B cell (primary cell): ENCODE measurements around the gene SLC25A13. TPM values are rescaled to one million over a fixed set of nuclear protein-coding genes. Genes with fewer than 3 reads are reported as not detected.

Experiments used
- ATAC-seq: fragments of 200-7000 bp; cut with Tn5 transposase; one replicate; pipeline ENCODE4 v1.10.0; 2021; ENCODE audit warnings: low read depth, mild to moderate bottlenecking, moderate number of reproducible peaks, moderate library complexity
- CTCF ChIA-PET: fragments of 350-600 bp; sonication (Branson Sonifier 250); formaldehyde crosslinking; loops from one replicate; lab custom pipeline; 2021; ENCODE audit warnings: antibody characterized with exemption, inconsistent platforms; lab: Charles Lee
- POLR2A ChIA-PET: fragments of 350-600 bp; sonication (Branson Sonifier 250); formaldehyde crosslinking; loops from one replicate; lab custom pipeline; 2021; ENCODE audit warnings: antibody characterized with exemption; lab: Charles Lee
- DNase-seq: peaks from one replicate; pipeline ENCODE4 v3.0.0; 2013
- H2AFZ ChIP-seq: 2 replicates; pipeline ENCODE4 v1.6.1; 2012; ENCODE audit warnings: mild to moderate bottlenecking, low read depth, low read length; ENCODE audit not compliant: insufficient read depth, poor library complexity, severe bottlenecking
- H3K27ac ChIP-seq, 2 donors: 1 replicate in 1 of 2; 2 replicates in 1 of 2; pipeline ENCODE4 v1.5.1; 2012 to 2013; ENCODE audit warnings: low read length in 2 of 2, mild to moderate bottlenecking in 2 of 2, moderate library complexity in 1 of 2
- H3K27me3 ChIP-seq, 4 experiments: fragments of 200-600 bp in 1 of 4; sonication (generic) in 1 of 4; replicated peaks in 1 of 4; 1 replicate in 2 of 4; 2 replicates in 2 of 4; pipeline versions ENCODE4 v1.6.1 to v1.7.0; 2013 to 2016; ENCODE audit warnings: low read length in 3 of 4, mild to moderate bottlenecking in 2 of 4, mixed read lengths in 1 of 4, moderate library complexity in 1 of 4; ENCODE audit not compliant: insufficient read depth in 4 of 4, control insufficient read depth in 3 of 4; ENCODE audit errors: control extremely low read depth in 1 of 4
- H3K36me3 ChIP-seq, 2 experiments: replicated peaks in 1 of 2; 1 replicate in 1 of 2; 2 replicates in 1 of 2; pipeline versions ENCODE4 v1.6.1 to v1.7.1; 2013; ENCODE audit warnings: low read length in 1 of 2; ENCODE audit not compliant: insufficient read depth in 2 of 2, control insufficient read depth in 1 of 2; ENCODE audit errors: control extremely low read depth in 1 of 2, extremely low read depth in 1 of 2
- H3K4me1 ChIP-seq, 2 donors: fragments of 200-600 bp in 1 of 2; sonication (generic) in 1 of 2; 1 replicate in 1 of 2; 2 replicates in 1 of 2; pipeline versions ENCODE4 v1.5.1 to v1.6.1; 2013 to 2017; ENCODE audit warnings: low read length in 2 of 2; ENCODE audit not compliant: control insufficient read depth in 2 of 2, insufficient read depth in 2 of 2
- H3K4me2 ChIP-seq: replicated peaks from 2 replicates; pipeline ENCODE3; 2012; ENCODE audit warnings: mild to moderate bottlenecking, low read depth, low read length; ENCODE audit not compliant: poor library complexity, severe bottlenecking
- H3K4me3 ChIP-seq, 5 experiments: fragments of 200-600 bp in 1 of 5; sonication (generic) in 1 of 5; 1 replicate in 3 of 5; 2 replicates in 2 of 5; pipeline versions ENCODE4 v1.5.1 to v1.7.0; 2011 to 2016; ENCODE audit warnings: low read length in 4 of 5, mild to moderate bottlenecking in 4 of 5, low read depth in 2 of 5, control low read depth in 1 of 5, moderate library complexity in 1 of 5; ENCODE audit not compliant: insufficient read depth in 1 of 5; ENCODE audit errors: control extremely low read depth in 1 of 5, extremely low read depth in 1 of 5
- H3K79me2 ChIP-seq: fragments of 200-600 bp; sonication (generic); one replicate; pipeline ENCODE4 v1.6.0; 2016; ENCODE audit warnings: low read length; ENCODE audit not compliant: control insufficient read depth, insufficient read depth
- H3K9ac ChIP-seq: fragments of 200-600 bp; sonication (generic); 2 replicates; pipeline ENCODE4 v1.6.1; 2017; ENCODE audit warnings: mild to moderate bottlenecking, low read length, moderate library complexity
- H3K9me3 ChIP-seq, 3 donors: one replicate each; pipeline versions ENCODE4 v1.6.1 to v1.7.1; 2013; ENCODE audit warnings: low read length in 2 of 3; ENCODE audit not compliant: control insufficient read depth in 2 of 3, insufficient read depth in 1 of 3; ENCODE audit errors: control extremely low read depth in 1 of 3
- H4K20me1 ChIP-seq: 2 replicates; pipeline ENCODE4 v1.6.0; 2012; ENCODE audit warnings: mild to moderate bottlenecking, low read length; ENCODE audit not compliant: insufficient read depth, control insufficient read depth, poor library complexity, severe bottlenecking
- H3K27ac Mint-ChIP-seq: one replicate; pipeline ENCODE4 v1.8.0; 2021; ENCODE audit warnings: mixed read lengths
- H3K27me3 Mint-ChIP-seq: one replicate; pipeline ENCODE4 v1.8.0; 2021; ENCODE audit warnings: mixed read lengths
- H3K4me1 Mint-ChIP-seq: one replicate; pipeline ENCODE4 v1.8.0; 2021; ENCODE audit warnings: mixed read lengths
- H3K4me3 Mint-ChIP-seq: one replicate; pipeline ENCODE4 v1.8.0; 2021; ENCODE audit warnings: mixed read lengths
- H3K9me3 Mint-ChIP-seq: one replicate; pipeline ENCODE4 v1.8.0; 2022; ENCODE audit warnings: mixed read lengths; ENCODE audit not compliant: insufficient read depth
- CTCF ChIP-seq: fragments of 200-600 bp; IDR thresholded peaks from one replicate; pipeline ENCODE4 v1.8.0; 2022; ENCODE audit warnings: antibody characterized with exemption, mild to moderate bottlenecking
- EZH2 ChIP-seq: IDR thresholded peaks from 2 replicates; pipeline ENCODE4 v1.6.1; 2012; ENCODE audit warnings: borderline replicate concordance, low read depth, mild to moderate bottlenecking, moderate library complexity, low read length; ENCODE audit not compliant: insufficient read depth, poor library complexity, severe bottlenecking
- WGBS: methylation state at CpG from one replicate; pipeline ENCODE4 v1.1.5; 2013; ENCODE audit warnings: missing lambda C conversion rate; ENCODE audit not compliant: insufficient coverage; 5-methylcytosine and 5-hydroxymethylcytosine counted together
- intact Hi-C: fragments of 100-400 bp; cut with micrococcal nuclease; formaldehyde crosslinking; loops from one replicate; pipeline ENCODE4 v1.10.0; 2022
- polyA plus RNA-seq: library from polyadenylated mRNA; depleted of rRNA; stranded (reverse); fragments of >200 nt; gene quantifications from 2 replicates; pipeline ENCODE4 v1.2.3, GENCODE V29; 2012
- total RNA-seq, 2 donors: library from RNA; stranded (reverse); fragments of 120-200 nt in 1 of 2; gene quantifications; 1 replicate in 1 of 2; 2 replicates in 1 of 2; pipeline versions ENCODE4 v1.2.3 to v1.2.4, GENCODE V29; 2013 to 2022

The SLC25A13 gene
- total and polyA plus RNA-seq, 2 donors (not counting 1 experiment from before 2014, with no cell fraction given) = 12.5 to 30.9 TPM

- CTCF ChIA-PET = no interaction called here
- H3K9me3 Mint-ChIP-seq = no peaks in the 10 kb centered on the region
- 95% methylated on average over 2 of the region's 2 CpGs for WGBS
Observed at GRCh38 chr7:96184783-96185182, 137.1 kb downstream of the SLC25A13 start.

DNA sequence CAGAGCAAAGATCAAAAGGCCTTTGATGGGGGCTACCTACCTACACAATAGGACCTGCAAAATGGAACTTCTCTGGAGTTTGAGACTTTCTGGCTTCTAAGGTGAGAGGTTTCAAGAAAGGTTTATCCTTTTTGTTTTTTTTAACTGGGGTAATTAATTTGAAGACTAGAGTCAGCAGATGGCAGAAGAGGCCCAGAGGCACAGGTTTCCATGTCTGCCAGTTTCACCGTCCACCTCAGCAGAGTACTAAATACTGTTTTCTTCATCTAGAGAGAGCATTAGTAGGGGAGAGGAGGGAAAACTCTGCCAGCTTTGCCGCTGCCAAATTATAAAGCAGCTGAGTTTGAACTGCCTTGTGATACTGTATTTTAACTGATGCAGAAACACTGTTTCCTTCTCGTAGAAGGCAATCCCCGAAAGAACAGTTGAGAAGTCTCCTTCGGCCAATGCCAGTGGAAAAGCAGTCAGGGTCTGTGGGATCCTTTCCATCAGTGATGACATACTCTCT is 138.7 kb downstream of the SLC25A13 start:
- Mint-ChIP-seq H3K27ac (no peak overlapping the region), H3K4me3 (no peak overlapping the region), H3K4me1 (no peaks in the 10 kb centered on the region), H3K27me3 (no peaks in the 10 kb centered on the region), H3K9me3 (no peaks in the 10 kb centered on the region)
- CTCF ChIA-PET = no interaction called here
- no peaks in the 10 kb centered on the region for H3K79me2 ChIP-seq
- intact Hi-C loops = no loop called here
- H3K4me3 ChIP-seq = no peak overlapping the region
- H4K20me1 ChIP-seq = no peaks in the 10 kb centered on the region
- no peak for DNase-seq
- no peak for ATAC-seq
- no peaks in the 10 kb centered on the region for H3K27me3 ChIP-seq
- 100% methylated on average over 3 of the region's 5 CpGs for WGBS
- no peaks in the 10 kb centered on the region for H3K9me3 ChIP-seq
- H3K9ac ChIP-seq = no peak overlapping the region
- H3K36me3 ChIP-seq = peaks cover 5 to 25% of the 10 kb centered on the region in 2 experiments
- no peak overlapping the region for H3K4me2 ChIP-seq
- POLR2A ChIA-PET = no interaction called here
- H3K4me1 ChIP-seq = no peaks in the 10 kb centered on the region
- no peak overlapping the region for H2AFZ ChIP-seq
- no peak overlapping the region for H3K27ac ChIP-seq
- TF ChIP-seq EZH2 = no peak
- TF ChIP-seq CTCF = no peak

More at GRCh38 chr7:96184783-96185182, 137.1 kb downstream of the SLC25A13 start:
- no peak overlapping the region for H3K27ac Mint-ChIP-seq
- DNase-seq = no peak
- intact Hi-C loops = no loop called here
- TF ChIP-seq EZH2 (no peak), CTCF (no peak)
- H3K27me3 Mint-ChIP-seq = no peaks in the 10 kb centered on the region
- Histone ChIP-seq H3K9ac (no peak overlapping the region), H3K79me2 (no peaks in the 10 kb centered on the region), H3K9me3 (no peaks in the 10 kb centered on the region), H3K27me3 (no peaks in the 10 kb centered on the region), H3K4me2 (no peak overlapping the region), H4K20me1 (no peaks in the 10 kb centered on the region), H3K4me1 (no peaks in the 10 kb centered on the region), H3K4me3 (no peak overlapping the region), H2AFZ (no peak overlapping the region), H3K36me3 (peaks cover 9 to 33% of the 10 kb centered on the region in 2 experiments), H3K27ac (no peak overlapping the region)
- H3K4me3 Mint-ChIP-seq = no peak overlapping the region
- ATAC-seq = no peak
- POLR2A ChIA-PET = no interaction called here
- H3K4me1 Mint-ChIP-seq = no peaks in the 10 kb centered on the region
